ENCODE results near the gene SPPL2B. TPM values are rescaled to one million over a fixed set of nuclear protein-coding genes. Genes with fewer than 3 reads are reported as not detected.
"Not testable (repeated sequence)": the region's sequence is repeated elsewhere in the genome, so short reads cannot be mapped to it uniquely, and the experiment has no call there.

The SPPL2B gene
- total RNA-seq, 2 donors from 2014 or later, result 108 to 206 TPM

- Histone ChIP-seq H3K4me3 (no peak overlapping the region), H3K4me1 (no peaks in the 10 kb centered on the region), H3K27ac (no peak overlapping the region), H3K9ac (ENCODE audit: low read depth in 2 of 2, low read length in 2 of 2) (no peak overlapping the region), H3K27me3 (no peaks in the 10 kb centered on the region), H3K9me3 (no peaks in the 10 kb centered on the region), H3K36me3 (no peaks in the 10 kb centered on the region)
- intact Hi-C loops (cut with DNase I), result loop anchor here (5.0 kb wide), 1 partner anchor 232 kb away; no protein-coding TSS in a partner anchor
- no peak for DNase-seq
- TF ChIP-seq CTCF (IDR thresholded peaks at IDR 0.05), result no peak
Observed at GRCh38 chr19:2389594-2389993, 61.1 kb downstream of the SPPL2B start.

- intact Hi-C loops (cut with DNase I), result loop anchor here (2.0 to 5.0 kb wide), 2 partner anchors 59 to 116 kb away; no protein-coding TSS in a partner anchor
Observed at GRCh38 chr19:2391118-2391725, 62.7 kb downstream of the SPPL2B start.

DNA sequence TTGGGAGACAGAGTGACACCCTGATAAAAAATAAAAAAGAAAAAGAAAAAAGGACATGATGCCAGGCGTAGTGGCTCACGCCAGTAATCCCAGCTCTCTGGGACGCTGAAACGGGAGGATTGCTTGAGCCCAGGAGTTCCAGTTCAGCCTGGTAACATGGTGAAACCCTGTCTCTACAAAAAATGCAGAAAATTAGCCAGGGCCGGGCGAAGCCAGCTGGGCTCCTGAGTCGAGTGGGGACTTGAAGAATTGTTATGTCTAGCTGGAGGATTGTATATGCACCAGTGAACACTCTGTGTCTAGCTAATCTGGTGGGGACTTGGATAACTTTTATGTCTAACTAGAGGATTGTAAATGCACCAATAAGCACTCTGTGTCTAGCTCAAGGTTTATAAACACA lies 63.9 kb downstream of the SPPL2B start:
- TF ChIP-seq CTCF (IDR thresholded peaks at IDR 0.05), result no peak
- no peak overlapping the region for H3K4me3 ChIP-seq
- H3K9me3 ChIP-seq, result no peaks in the 10 kb centered on the region
- DNase-seq, result no peak
- no peak overlapping the region for H3K9ac ChIP-seq (ENCODE audit: low read depth in 2 of 2, low read length in 2 of 2)
- no peak overlapping the region for H3K27ac ChIP-seq
- no peaks in the 10 kb centered on the region for H3K36me3 ChIP-seq
- H3K4me1 ChIP-seq, result no peaks in the 10 kb centered on the region
- intact Hi-C loops (cut with DNase I), result loop anchor here (5.0 kb wide), 1 partner anchor 60 kb away; no protein-coding TSS in a partner anchor
- H3K27me3 ChIP-seq, result no peaks in the 10 kb centered on the region

More at GRCh38 chr19:2391118-2391725, 62.7 kb downstream of the SPPL2B start:
- no peaks in the 10 kb centered on the region for H3K9me3 ChIP-seq
- H3K4me3 ChIP-seq, result no peak overlapping the region
- peak; percentile 48 for DNase-seq
- H3K27me3 ChIP-seq, result no peaks in the 10 kb centered on the region
- no peak overlapping the region for H3K9ac ChIP-seq (ENCODE audit: low read depth in 2 of 2, low read length in 2 of 2)
- H3K36me3 ChIP-seq, result no peaks in the 10 kb centered on the region
- no peaks in the 10 kb centered on the region for H3K4me1 ChIP-seq
- peak; percentile 64 for TF ChIP-seq CTCF (IDR thresholded peaks at IDR 0.05)
- no peak overlapping the region for H3K27ac ChIP-seq

DNA sequence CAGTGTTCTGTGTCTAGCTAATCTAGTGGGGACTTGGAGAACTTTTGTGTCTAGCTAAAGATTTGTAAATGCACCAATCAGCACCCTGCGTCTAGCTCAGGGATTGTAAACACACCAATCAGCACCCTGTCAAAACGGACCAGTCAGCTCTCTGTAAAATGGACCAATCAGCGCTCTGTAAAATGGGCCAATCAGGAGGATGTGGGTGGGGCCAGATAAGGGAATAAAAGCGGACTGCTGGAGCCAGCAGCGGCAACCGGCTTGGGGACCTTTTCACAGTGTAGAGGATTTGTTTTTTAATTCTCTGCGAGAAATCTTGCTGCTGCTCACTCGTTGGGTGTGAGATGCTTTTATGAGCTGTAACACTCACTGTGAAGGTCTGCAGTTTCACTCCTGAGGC lies 64.4 kb downstream of the SPPL2B start:
- not testable (repeated sequence) for H3K36me3 ChIP-seq; H3K9me3 ChIP-seq; DNase-seq; H3K4me1 ChIP-seq; H3K27me3 ChIP-seq; H3K27ac ChIP-seq; H3K9ac ChIP-seq (ENCODE audit: low read depth in 2 of 2, low read length in 2 of 2); H3K4me3 ChIP-seq
- intact Hi-C loops (cut with DNase I), result loop anchor here (5.0 kb wide), 1 partner anchor 61 kb away; no protein-coding TSS in a partner anchor

GRCh38 chr19:2394054-2394441 lies 65.6 kb downstream of the SPPL2B start:
- TF ChIP-seq CTCF (IDR thresholded peaks at IDR 0.05), result no peak
- DNase-seq, result no peak
- Histone ChIP-seq H3K4me1 (no peaks in the 10 kb centered on the region), H3K27me3 (no peaks in the 10 kb centered on the region), H3K36me3 (no peaks in the 10 kb centered on the region), H3K9me3 (no peaks in the 10 kb centered on the region), H3K27ac (no peak overlapping the region), H3K4me3 (no peak overlapping the region), H3K9ac (ENCODE audit: low read depth in 2 of 2, low read length in 2 of 2) (no peak overlapping the region)
- intact Hi-C loops (cut with DNase I), result loop anchor here (5.0 kb wide), 1 partner anchor 62 kb away; no protein-coding TSS in a partner anchor
